Fibroblast of skin of scalp (primary cell): ENCODE results near the gene CIAPIN1. TPM values are rescaled to one million over a fixed set of nuclear protein-coding genes. Genes with fewer than 3 reads are reported as not detected.

Experiments
- DNase-seq: peaks from one replicate; pipeline ENCODE4 v3.0.0-alpha.2; 2013
- polyA plus RNA-seq, 2 experiments: library from polyadenylated mRNA; unstranded; fragments of 120-200 nt; gene quantifications; one replicate each; pipeline ENCODE4 v1.2.1, GENCODE V29; 2013; ENCODE audit not compliant: insufficient read length in 2 of 2

The CIAPIN1 gene
- 54.6 TPM for polyA plus RNA-seq (2013, experiment 1 of 2; ENCODE audit: insufficient read length)
- polyA plus RNA-seq (2013, experiment 2 of 2; ENCODE audit: insufficient read length) = 58.6 TPM

GRCh38 chr16:57447186-57447962 lies at the start of gene CIAPIN1, which contains the start of gene COQ9:
Gene CIAPIN1, minus strand, starts transcription at chr16:57447385. Its CDS starts 6,457 bp downstream, at chr16:57440928.
Gene COQ9, plus strand, starts transcription at chr16:57447479. Its CDS starts 27 bp downstream, at chr16:57447506.
- DNase-seq = peak; percentile 94

- no peak for DNase-seq
Measured at GRCh38 chr16:57493767-57494166, 46.6 kb upstream of the CIAPIN1 start.

GRCh38 chr16:57489229-57489628 lies 42.0 kb upstream of the CIAPIN1 start:
- no peak for DNase-seq

DNA sequence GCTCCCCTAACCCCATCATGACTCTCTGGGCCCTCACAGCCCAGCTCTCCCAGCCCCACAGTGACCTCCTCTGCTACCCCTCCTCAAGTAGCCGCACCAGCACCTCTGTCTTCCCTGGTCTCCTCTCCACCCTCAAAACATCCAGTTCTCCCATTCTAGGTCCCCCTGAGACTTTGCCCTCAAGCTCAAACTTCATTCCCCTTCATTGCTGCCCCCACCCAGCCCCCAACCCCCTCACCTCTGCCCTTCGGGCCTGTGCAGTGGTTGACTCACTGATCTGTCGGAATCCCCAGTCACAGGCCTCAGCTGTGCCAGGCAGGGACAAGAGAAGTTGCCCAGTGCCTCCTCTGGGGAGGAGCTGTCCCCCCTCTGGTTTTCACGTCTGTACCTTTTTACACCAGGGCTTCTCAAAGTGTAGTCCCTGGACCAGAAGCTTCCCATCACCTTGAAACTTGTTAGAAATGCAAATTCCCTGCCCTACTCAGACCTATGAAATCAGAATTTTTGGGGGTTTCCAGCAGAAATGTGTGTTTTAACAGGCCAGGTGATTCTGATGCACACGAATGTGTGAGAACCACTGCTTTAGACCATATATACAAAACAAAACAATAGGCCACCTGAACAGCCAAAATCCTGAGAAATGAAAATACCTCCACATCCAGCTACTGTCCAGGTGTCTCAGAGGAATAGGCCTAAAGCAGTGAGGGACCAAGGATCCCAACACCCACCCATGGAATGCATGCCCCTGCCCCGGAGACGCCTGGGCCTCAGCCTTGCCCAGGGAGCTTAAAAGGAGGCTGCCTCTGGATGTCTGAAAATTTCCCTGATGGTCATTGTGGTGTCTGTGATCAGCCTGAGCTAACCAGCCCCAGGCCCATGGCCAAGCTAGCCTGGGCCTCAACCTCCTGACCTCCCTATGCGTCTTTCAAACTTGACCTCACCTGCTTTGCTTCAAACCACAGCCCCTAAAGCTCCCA lies 40.0 kb upstream of the CIAPIN1 start:
- DNase-seq = no peak

DNA sequence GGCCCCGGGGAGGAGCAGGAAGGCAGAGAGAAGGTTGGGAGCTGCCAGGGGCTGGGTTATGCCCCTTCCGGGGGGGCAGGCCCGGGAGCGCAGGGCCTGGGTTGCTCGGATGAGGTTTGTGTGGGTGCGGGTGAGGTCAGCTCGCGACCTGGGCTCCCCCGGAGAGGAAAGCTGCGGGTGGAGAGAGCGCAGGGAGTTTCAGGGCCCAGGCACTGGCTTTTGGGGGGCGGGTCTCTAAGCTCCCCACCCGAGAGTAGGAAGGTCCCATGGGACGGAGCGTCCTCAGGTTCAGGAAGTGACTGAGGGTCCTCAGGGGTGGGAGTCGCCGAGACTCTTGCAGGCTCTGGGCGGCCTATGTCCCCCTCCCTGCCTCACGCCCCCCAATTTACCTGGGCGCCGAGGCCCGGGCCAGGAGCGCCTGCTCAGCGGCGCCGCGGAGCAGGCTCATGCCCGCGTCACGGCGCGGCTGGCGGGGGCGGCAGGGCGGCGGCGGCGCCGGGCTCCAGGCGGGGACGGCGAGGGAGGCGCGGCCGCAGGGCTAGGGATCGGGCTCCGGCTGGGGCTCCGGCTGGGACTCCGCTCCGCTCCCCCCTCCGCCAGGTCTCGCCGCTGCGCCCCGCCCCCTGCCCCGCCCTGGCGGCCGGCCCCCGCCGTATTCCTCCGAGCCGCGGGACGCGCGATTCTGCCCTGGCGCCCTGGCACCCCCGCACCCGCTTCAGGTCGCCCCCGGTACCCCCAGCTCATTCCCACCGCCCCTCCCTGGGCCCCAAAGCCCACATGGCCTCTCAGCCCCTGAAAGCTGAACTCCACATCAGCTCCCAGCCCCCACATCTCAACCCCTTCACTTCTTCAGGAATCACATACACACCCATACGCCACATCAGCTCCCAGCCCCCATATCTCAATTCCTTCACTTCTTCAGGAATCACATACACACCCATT lies 39.0 kb upstream of the CIAPIN1 start, which contains the start of gene DOK4:
Gene DOK4, minus strand, starts transcription at position 578 of the 942 bp plus-strand sequence. CDS start 6,986 bp downstream, outside the sequence.
- peak; percentile 68 for DNase-seq

DNA sequence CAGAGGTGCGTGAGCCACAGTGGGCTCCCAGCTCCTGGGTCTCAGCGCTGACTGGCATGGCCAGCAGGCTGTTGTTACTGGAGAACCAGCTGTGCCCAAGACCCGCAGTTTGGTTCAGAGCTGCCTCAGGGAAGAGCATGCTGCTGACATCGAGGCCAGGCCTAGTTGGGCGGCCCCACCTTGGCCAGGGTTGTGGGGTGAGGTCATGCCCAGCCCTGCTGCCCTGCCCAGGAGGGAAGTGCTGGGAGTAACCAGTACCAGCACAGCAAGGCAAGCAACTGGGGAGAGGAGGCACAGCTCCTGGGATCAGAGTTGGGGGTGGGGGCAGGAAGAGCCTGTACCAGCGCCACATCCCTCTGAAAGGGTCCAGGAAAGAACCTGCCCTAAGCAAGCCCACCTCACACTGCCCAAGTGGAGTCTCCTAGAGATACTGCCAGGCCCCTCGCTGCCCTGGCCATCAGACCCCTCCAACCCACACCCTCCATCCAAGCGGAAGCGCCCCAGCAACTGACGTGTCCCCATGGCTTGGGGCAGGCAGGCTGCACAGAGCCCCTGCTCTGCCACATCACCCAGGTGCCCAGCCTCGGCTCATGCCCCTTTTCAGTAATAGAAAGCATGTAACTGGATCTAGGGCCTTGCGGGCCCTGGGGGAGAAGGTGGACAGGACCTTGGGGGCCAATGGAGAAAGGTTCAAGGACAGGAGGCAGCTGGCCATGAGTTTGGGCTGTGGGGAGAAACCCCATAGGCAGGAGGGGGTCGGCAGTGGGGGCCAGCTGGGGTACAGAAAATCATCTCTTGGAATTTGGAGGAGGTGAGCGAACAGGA lies 38.1 kb upstream of the CIAPIN1 start:
- DNase-seq = no peak

DNA sequence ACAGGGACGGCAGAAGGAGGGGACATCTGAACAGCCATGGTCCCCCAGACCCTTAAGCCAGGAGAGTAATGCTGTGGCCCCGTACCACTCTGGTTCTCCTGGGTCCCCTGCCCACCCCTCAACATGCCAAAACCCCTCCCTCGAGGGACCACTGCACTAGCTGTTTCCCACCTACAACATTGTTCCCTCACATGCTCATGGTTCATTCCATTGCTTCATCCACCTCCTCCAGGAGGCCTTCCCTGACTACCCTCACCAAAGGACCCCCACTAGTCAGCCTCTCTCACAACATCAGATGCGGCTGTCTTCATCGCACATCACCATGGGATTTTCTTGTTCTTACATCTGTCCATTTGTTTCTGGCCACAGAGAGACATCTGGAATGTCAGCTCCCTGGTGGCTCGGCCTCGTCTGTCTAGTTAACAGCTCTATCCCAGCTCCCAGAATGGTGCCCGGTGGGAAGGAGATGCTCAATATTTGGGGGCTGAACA lies 37.4 kb upstream of the CIAPIN1 start:
- DNase-seq = no peak

DNA sequence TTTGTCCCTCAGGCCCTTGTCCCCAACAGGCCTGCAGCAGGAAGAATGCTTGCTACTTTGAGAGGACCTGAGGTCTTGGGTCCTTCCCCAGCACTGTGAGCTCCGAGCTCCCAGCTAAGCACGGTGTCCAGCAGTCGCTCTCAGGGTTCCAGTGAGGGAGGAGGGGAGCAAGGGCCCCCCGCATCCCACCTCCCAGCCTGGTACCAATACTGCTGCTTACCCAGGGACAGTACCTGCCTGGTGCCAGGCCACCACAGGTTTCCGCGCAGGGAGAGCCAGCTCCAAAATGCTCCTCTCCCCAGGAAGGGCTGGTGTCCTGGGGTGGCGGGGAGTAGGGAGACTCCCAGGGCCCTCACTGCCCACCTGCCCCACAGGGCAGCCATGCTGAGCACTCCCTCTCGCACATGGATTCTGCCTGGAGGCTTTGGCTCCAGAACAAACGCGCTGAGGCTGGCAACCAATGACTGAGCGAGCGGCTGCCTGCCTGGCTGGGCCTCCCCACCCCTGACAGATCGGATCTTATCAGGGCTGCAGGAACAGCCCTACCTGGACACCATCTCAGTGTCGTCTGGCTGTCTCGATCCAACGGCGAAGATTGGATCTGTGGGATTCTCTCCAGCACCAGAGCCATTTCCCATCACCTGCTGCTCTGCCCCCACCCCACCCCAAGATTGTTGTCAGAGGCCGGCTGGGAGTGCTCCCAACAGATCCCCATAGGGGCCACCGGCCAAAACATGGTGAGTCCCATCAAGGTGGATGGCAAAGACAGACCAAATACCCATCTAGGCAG lies 36.7 kb upstream of the CIAPIN1 start:
- DNase-seq = no peak

GRCh38 chr16:57482845-57483545 lies 35.8 kb upstream of the CIAPIN1 start:
- no peak for DNase-seq

DNA sequence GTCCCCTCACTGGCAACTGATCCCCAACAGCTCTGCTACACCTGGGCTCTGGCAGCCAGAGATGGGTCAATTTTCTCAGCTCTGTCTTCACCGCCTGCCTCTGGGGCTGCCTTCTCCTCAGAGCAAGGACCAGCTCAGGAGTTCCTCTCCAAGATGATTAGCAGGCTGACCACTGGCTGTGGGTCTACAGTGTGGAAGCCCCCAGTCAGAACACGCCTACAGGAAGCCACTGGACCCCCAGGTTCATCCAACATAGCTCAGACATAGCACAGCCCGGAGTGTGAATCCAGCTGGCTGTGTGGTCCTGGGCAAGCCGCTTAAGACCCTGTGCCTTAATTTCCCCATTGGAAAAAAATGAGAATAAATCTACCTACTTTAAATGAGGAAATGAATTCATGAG lies 34.2 kb upstream of the CIAPIN1 start:
- no peak for DNase-seq

DNA sequence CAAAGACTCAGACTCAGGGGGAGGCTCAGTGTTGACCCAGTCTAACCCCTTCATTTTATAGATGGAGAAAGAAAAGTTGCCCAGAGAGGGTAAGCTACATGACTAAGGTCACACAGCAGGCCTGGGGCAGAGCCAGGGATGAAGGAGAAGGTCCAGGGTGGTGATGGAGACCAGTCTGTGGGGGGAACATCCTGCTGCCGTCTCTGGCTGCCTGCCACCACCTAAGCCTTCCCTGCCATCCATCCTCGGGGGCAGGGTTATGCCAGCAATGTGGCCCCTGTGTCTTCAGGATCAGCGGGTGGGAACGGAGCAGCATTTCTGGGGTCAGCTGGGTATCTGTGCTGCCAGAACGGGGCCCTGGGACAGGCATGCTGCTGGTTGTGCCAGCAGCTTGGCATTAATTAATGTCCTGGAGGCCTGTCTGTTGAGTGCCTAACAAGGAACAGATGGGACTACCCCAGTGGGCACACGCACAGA lies 33.6 kb upstream of the CIAPIN1 start:
- DNase-seq = no peak

DNA sequence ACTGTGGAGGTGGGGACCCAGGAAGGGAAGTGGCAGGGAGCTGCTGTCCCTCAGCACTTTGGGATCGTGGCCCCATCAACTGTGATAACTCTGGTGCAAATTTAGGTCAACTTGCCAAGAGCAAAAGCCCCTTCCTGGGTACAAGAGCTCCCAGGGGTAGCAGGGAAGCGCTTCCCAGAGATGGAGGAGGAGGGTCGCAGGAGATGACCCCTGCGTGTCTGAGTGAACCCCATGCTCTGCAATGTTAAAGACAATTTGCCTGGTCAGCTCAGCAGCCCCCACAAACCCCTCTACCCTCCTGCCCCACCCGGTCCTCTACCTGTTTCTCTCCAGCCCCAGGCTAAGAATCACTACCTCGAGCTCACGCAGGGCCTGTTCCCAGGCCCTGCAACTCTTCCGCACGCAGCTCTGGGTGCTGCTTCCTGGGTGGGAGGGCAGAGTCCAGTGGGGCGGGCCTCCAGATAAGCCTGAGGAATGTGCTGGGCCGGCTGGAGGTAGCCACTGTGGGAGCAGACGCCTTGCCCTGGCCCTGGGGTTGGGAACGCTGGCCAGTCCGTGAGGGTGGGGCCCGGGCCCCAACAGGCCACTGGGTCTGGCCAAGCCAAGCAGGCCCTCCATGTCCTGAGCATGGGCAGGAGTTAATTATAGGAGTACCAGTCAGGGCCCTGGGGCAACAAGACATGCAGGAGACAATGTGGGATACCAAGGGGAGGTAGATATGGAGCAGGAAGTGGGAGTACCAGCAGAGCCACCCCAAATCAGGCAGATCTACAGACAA lies 33.0 kb upstream of the CIAPIN1 start:
- peak; percentile 26 for DNase-seq

DNA sequence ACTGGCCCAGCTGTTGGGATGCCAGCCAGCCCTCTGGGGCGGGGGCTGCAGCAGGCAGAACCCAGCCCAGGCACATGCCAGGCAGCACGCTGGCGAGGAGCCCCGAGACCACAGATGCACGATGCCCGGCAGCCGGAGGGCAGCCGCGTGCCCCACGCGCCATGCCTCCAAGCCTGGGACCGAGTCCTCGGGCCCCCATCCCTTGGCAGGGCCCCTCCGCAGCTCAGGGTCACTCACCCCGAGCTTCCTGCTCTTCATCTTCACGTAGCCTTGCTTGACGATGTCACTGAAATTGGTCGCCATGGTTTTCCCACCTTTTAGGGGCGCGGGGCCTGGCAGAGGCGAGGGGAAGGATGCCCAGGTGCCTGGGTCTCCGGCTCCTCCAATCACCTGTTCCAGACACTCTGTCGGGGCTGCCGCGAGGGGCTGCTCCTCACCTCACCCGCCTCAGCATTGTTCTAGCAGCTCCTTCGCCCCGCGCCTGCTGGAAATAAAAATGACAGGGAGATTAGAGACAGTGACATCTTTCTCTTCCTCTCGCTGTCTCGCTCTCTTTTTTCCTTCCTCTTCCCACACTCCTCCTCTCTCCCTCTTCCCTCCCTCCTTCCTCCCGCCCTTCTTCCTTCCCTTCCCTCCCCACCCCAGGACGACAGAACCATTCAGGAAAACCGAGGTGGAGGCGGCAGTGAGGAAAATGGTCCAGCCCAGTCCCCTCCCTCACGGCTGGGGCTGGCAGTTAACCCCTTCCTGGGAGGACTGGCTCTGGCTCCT lies 32.2 kb upstream of the CIAPIN1 start:
- DNase-seq = peak; percentile 74

DNA sequence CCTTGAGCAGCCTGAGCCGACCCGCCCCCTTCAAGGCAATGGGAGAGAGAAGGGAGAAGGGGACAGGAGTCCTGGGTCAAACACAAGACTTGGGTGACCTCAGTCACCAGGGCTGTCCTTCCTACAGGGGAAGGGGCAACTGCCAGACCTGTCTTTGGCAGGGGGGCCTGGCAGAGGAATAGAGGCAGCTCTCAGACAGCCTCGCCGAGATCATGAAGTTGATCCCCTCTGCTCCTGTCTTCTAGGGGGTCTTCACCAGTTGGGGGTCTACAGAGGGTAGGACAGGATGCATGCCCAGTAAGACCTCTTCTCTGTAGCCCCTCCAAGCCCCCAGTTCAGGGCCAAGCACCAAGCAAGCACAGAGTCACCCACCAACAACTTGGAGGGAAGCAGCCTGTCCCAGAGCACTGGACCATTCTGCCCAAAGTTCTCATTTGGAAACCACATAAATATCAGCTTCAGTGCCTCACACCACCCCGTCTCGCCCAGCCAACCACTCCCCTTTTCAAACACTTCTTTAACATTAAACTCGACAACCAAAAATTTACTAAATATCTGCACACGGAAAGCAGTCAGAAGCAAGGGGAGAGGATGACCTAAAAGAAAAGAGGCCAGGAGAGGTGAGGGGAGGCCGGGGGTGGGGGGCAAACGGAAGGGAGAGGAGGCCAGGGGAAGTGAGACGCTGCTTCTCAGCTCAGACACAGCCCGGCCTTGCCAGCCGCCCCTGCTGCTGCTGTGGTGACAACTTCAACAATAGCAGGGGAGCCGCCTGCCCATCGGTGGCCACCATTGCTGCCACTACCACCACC lies 31.4 kb upstream of the CIAPIN1 start:
- DNase-seq = no peak

DNA sequence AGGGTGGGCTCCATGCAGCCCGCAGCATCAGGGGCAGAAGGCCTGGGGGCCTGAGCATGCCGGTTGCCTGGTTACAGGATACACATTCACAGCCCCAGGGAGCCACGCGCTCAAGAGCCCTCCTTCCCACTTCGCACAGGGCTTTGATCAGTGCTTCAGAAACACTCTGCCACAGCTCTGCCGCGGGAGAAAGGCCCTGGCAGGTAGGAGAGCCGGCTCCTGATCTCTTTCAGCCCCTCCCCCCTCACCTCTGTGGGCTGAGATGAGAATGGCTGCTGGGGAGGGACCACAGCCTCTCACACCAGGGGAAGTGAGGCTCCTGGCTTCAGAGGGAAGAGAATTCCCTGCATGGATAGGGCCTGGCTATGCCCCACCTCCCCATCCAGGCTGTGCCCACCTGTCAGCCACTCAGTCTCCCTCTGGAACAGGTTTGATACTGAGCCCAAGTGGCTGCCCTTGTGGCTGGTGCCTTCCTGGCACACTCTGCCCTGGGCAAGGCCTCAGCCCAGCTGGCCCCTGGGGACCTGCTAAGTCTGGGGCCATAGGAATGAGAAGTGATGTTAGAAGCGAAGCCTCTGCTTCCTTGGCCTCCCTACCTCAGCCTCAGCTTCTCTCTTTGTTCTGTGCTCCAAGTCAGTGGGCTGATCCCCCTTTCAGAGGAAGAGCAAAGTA lies 30.5 kb upstream of the CIAPIN1 start:
- no peak for DNase-seq
